Measurements from ENCODE around the gene GLT8D1. TPM values are rescaled to one million over a fixed set of nuclear protein-coding genes. Genes with fewer than 3 reads are reported as not detected.

Gene GLT8D1
- total RNA-seq, 1 donor from 2014 or later = 44.9 TPM

GRCh38 chr3:52651592-52651991 is 54.0 kb downstream of the GLT8D1 start:
- TF ChIP-seq CTCF (IDR thresholded peaks at IDR 0.05) = no peak
- H3K36me3 ChIP-seq = peaks cover 96% of the 10 kb centered on the region

GRCh38 chr3:52650439-52650838 is 55.2 kb downstream of the GLT8D1 start:
- intact Hi-C loops (cut with DNase I) = no loop called here
- Histone ChIP-seq H3K27me3 (no peaks in the 10 kb centered on the region), H3K4me1 (no peaks in the 10 kb centered on the region), H3K9me3 (no peaks in the 10 kb centered on the region), H3K4me3 (no peak overlapping the region), H3K27ac (no peak overlapping the region), H3K36me3 (peaks cover 96% of the 10 kb centered on the region)
- DNase-seq (no peak), ATAC-seq (no peak)
- no peak for TF ChIP-seq CTCF (IDR thresholded peaks at IDR 0.05)

More at GRCh38 chr3:52651592-52651991, 54.0 kb downstream of the GLT8D1 start:
- Histone ChIP-seq H3K27ac (no peak overlapping the region), H3K27me3 (no peaks in the 10 kb centered on the region), H3K4me1 (no peaks in the 10 kb centered on the region), H3K9me3 (no peaks in the 10 kb centered on the region), H3K4me3 (no peak overlapping the region)
- ATAC-seq = no peak
- DNase-seq = no peak
- intact Hi-C loops (cut with DNase I) = no loop called here

- no peaks in the 10 kb centered on the region for H3K9me3 ChIP-seq
- TF ChIP-seq CTCF (IDR thresholded peaks at IDR 0.05) = no peak
- H3K4me1 ChIP-seq = no peaks in the 10 kb centered on the region
- intact Hi-C loops (cut with DNase I) = no loop called here
- H3K27ac ChIP-seq = no peak overlapping the region
- no peak for DNase-seq
- H3K36me3 ChIP-seq = peaks cover 96% of the 10 kb centered on the region
- H3K4me3 ChIP-seq = no peak overlapping the region
- H3K27me3 ChIP-seq = no peaks in the 10 kb centered on the region
- no peak for ATAC-seq
Observed at GRCh38 chr3:52649461-52650210, 56.0 kb downstream of the GLT8D1 start.

- TF ChIP-seq CTCF (IDR thresholded peaks at IDR 0.05) = no peak
- H3K27ac ChIP-seq = no peak overlapping the region
- H3K4me3 ChIP-seq = no peak overlapping the region
- intact Hi-C loops (cut with DNase I) = no loop called here
- H3K36me3 ChIP-seq = peaks cover 99% of the 10 kb centered on the region
- DNase-seq (no peak), ATAC-seq (no peak)
- H3K9me3 ChIP-seq = no peaks in the 10 kb centered on the region
- H3K27me3 ChIP-seq = no peaks in the 10 kb centered on the region
- no peaks in the 10 kb centered on the region for H3K4me1 ChIP-seq
Observed at GRCh38 chr3:52645549-52645948, 60.0 kb downstream of the GLT8D1 start.

Other genes with a start within 250 kb of the GLT8D1 start
- gene STAB1, start 210.5 kb downstream of the GLT8D1 start, total RNA-seq = 152 TPM
- 39.7 TPM for gene NT5DC2, start 171.9 kb downstream of the GLT8D1 start, total RNA-seq
- gene UQCC5, start 169.2 kb downstream of the GLT8D1 start, total RNA-seq = 16.6 TPM
- 67.1 TPM for gene PBRM1, start 19.9 kb downstream of the GLT8D1 start, total RNA-seq
- 50.6 TPM for gene GNL3, start 19.8 kb downstream of the GLT8D1 start, total RNA-seq
- gene SPCS1, start 315 bp upstream of the GLT8D1 start, total RNA-seq = 76.0 TPM
- 27.2 TPM for gene NEK4, start 65.1 kb upstream of the GLT8D1 start, total RNA-seq
- gene ITIH1, start 71.8 kb upstream of the GLT8D1 start, total RNA-seq = not detected
- 9.5 TPM for gene ITIH3, start 89.0 kb upstream of the GLT8D1 start, total RNA-seq
- gene ITIH4, start 124.9 kb upstream of the GLT8D1 start, total RNA-seq = 26.9 TPM
- gene MUSTN1, start 129.2 kb upstream of the GLT8D1 start, total RNA-seq = 5.4 TPM
- gene STIMATE, start 191.8 kb upstream of the GLT8D1 start, total RNA-seq = 34.7 TPM

Measured in upper lobe of right lung (tissue), 1 donor.